GM03348 (cell line): ENCODE results near the gene FITM1.

Source experiments
- DNase-seq: peaks from one replicate; pipeline ENCODE4 v3.0.0; 2012; ENCODE audit warnings: low spot score

Gene FITM1

GRCh38 chr14:24139272-24139934 lies 8.9 kb downstream of the FITM1 start:
- DNase-seq, result no peak

GRCh38 chr14:24141097-24141880 lies 10.8 kb downstream of the FITM1 start, which contains the start of gene EMC9:
EMC9 (minus strand) TSS chr14:24141591; CDS start chr14:24141304, 287 bp downstream.
- DNase-seq, result peak; percentile 97

DNA sequence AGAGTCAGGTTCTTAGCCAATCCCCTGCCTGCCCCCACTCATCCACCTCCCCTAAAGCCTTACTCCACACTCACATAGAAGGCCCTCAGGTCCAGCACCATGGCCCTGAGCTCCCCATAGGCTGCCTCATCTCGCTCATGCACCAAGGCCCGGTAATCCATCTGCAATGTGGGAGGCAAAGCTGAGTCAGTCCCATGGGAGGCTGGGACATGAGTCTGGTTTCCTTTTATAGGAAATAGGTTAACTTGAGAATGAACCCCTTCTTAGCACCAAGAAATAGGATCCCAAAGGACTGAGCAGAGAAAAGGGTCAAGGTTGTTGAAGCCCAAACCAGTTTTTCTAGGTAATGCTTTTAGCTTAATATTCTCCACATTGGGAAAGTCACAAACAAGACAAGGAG lies 13.1 kb downstream of the FITM1 start:
- DNase-seq, result no peak

DNA sequence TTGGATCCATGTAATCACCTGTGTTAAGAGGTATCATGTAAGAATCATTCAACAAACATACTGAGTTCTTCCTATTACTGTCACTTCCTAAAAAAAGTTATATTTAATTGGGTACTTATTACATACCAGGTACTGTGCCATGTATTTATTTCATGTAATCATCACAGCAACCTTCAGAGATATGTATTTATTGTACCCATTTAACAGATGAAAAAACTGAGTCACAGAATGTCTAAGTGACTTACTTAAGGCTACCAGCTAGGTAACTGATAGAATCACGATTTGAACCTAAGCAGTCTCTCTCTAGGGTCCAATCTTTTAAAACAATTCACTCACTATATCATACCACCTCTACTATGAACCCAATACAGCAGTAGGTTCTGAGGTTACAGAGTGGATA lies 14.0 kb downstream of the FITM1 start:
- no peak for DNase-seq

DNA sequence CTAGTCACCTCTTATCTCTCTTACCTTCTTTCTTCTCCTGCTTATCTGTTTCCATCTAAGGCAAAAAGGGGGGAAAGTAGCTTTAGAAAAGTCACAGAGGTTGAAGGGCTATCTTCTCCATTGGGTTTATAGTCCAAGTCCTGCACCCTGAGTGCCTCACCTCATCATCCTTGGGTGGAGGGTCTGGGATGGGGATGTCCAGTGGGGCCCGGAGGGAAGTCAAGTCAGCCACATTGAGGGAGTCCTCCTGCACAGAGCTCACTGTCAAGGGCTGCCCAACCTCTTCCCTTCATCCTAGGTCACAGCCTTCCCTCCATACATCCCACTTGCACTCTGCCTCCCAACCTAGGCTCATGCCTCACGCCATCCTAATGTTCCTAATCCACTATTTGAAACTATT lies 14.8 kb downstream of the FITM1 start:
- no peak for DNase-seq

- DNase-seq, result peak; percentile 52
Measured at GRCh38 chr14:24145690-24146452, 15.4 kb downstream of the FITM1 start.

GRCh38 chr14:24146453-24146977 lies 16.1 kb downstream of the FITM1 start, which contains the start of gene PSME2:
PSME2 (minus strand) TSS chr14:24146610; CDS start chr14:24146581, 29 bp downstream.
- DNase-seq, result peak; percentile 95

DNA sequence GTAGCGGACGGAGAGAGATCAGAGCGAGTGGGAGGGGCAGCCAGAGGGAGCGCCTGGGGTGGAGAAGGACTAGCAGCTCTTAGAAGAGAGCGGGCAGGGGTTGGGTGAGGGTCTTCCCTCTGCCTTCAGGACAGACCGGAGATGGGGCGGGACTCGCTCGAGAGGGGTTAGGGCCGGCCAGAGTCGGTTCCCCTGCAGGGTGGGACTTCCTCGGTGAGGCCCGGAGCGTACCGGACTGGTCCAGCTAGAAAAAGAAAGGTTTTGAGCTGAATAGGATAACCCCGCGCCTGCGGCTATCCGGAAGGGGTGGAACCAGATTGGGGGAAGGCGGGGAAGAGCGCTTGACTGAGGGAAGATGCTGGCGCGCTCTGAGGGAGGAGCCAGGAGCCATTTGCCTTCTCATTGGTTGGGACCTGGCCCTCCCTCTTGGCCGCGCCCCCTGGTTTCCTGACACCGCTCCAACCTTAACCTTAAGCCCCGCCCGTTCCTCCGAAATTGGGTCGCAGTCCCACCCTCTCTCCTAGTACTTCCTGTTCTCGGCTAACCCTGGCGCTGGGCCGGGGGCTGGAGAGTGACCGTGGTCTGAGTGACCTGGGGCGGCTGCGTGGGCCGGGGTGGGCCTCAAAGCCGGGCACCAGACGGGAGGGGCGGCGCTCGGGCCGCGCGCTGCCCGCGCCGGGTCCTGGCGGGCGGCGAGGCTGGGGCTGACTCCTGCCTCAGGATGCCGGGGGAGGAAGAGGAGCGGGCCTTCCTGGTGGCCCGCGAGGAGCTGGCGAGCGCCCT lies 16.7 kb downstream of the FITM1 start, which contains the start of gene RNF31:
TSS of gene RNF31 (plus strand) at position 521 of the 783 bp plus-strand sequence. CDS start at position 722, 201 bp downstream.
- DNase-seq, result peak; percentile 98

DNA sequence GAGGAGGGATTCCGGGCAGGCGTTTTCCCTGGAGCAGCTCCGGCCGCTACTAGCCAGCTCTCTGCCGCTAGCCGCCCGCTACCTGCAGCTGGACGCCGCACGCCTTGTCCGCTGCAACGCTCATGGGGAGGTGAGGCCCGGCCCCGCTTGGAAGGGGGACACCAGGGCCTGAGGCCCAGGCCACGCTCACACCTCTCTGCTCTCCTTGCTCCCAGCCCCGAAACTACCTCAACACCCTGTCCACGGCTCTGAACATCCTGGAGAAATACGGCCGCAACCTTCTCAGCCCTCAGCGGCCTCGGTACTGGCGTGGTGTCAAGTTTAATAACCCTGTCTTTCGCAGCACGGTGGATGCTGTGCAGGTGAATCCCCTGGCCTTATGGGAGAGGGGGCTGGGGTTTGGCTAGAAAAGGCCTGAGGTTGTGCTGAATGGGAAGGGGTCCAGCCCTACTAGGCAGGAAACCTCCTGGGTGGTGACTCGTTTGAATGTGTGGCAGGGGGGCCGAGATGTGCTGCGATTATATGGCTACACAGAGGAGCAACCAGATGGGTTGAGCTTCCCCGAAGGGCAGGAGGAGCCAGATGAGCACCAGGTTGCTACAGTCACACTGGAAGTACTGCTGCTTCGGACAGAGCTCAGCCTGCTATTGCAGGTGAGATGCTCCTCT lies 17.4 kb downstream of the FITM1 start:
- no peak for DNase-seq

GRCh38 chr14:24149302-24149969 lies 19.0 kb downstream of the FITM1 start:
- DNase-seq, result no peak

DNA sequence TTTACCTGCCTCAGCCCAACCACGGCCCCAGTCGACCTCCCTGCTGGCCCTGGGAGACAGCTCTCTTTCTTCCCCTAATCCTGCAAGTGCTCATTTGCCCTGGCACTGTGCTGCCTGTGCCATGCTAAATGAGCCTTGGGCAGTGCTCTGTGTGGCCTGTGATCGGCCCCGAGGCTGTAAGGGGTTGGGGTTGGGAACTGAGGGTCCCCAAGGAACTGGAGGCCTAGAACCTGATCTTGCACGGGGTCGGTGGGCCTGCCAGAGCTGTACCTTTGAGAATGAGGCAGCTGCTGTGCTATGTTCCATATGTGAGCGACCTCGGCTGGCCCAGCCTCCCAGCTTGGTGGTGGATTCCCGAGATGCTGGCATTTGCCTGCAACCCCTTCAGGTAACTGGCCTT lies 19.6 kb downstream of the FITM1 start:
- DNase-seq, result no peak

GRCh38 chr14:24150567-24150966 lies 20.1 kb downstream of the FITM1 start:
- DNase-seq, result no peak

- DNase-seq, result no peak
Measured at GRCh38 chr14:24150993-24151392, 20.5 kb downstream of the FITM1 start.

DNA sequence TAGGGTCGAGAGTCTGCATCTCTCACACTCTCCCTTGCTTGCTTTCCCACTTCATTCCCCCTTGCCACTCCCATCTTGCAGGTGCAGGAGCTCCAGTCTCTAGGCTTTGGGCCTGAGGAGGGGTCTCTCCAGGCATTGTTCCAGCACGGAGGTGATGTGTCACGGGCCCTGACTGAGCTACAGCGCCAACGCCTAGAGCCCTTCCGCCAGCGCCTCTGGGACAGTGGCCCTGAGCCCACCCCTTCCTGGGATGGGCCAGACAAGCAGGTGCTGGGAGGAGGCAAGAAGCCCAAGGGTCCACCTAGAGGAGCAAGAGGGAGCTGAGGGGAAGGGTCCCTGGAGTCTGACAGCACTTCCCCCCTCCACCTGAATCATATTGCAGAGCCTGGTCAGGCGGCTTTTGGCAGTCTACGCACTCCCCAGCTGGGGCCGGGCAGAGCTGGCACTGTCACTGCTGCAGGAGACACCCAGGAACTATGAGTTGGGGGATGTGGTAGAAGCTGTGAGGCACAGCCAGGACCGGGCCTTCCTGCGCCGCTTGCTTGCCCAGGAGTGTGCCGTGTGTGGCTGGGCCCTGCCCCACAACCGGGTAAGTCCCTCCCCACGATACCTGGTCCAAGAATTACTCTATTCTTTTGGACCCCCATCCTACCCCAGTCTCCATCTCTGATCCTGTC lies 21.1 kb downstream of the FITM1 start:
- no peak for DNase-seq

GRCh38 chr14:24155100-24155499 lies 24.6 kb downstream of the FITM1 start:
- DNase-seq, result no peak

DNA sequence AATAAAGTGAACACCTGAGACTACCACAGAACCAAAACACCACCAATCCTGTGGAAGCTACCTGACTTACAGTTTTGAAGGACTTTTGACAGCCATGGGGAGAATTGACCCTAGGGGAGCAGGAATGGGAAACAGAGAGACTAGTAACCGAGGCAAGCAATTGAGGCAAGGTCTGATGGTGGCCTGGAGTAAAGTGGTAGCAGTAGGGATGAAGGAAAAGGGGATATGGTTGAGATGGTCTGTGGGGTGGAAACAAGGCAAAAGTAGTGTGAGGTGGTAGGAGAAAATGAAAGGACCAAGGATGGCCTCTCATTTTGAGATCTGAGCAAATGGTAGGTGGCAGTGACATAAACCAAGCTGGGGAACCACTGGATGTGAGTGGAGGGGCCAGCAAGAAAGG lies 26.4 kb downstream of the FITM1 start:
- DNase-seq, result no peak

DNA sequence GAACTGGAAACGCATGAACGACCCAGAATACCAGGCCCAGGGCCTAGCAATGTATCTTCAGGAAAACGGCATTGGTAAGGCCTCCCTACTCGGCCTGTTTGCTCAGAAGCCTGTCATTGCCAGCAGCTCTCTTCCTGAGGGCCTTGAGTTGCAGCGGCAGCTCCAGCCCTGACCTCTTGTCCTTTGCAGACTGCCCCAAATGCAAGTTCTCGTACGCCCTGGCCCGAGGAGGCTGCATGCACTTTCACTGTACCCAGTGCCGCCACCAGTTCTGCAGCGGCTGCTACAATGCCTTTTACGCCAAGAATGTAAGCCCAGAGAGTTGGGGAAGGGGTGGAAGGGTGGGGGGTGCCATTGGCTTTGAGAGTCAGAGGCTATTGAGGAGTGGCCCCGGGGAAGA lies 26.9 kb downstream of the FITM1 start:
- no peak for DNase-seq

DNA sequence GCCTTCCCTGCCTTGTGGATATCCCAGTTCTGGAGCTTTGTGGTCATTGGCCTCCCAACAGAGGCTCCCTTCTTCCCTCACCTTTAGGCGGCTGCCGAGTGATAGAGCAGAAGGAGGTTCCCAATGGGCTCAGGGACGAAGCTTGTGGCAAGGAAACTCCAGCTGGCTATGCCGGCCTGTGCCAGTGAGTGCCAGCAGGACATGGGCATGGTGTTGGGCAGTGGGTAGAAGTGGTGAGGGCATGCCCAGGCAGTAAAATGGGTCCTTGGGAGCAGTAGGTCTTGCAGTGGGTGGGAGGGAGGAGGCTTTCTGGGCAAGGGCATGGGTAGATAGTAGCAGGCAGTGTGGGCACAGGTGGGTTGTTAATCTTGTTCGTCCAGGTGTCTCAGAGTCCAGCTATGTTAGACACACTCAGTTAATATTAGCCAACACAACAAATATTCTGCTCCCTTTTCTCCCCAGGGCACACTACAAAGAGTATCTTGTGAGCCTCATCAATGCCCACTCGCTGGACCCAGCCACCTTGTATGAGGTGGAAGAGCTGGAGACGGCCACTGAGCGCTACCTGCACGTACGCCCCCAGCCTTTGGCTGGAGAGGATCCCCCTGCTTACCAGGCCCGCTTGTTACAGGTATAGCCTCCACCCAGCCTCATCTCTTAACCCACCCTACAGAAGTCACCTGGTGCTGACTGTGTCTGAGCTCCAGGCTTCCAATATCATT lies 29.5 kb downstream of the FITM1 start:
- no peak for DNase-seq

DNA sequence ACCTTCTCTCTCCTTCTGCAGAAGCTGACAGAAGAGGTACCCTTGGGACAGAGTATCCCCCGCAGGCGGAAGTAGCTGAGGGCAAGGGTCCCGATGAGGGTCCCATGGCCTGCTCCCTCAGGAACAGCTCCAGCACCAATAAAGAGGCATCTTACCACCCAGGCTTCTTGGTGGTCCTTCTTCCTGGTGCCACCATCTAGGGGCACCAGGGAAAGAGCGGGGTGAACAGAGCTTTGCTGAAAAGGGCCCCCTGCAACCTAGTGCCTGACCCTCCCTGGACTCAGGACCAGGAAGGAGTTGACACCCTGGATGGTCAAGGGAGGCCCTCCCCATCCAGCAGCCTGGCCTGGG lies 30.0 kb downstream of the FITM1 start:
- no peak for DNase-seq
